HL-60 (cell line): Measurements from ENCODE around the gene TMEM132D.

Experiments used
- DNase-seq, 2 experiments: peaks; one replicate each; pipeline ENCODE4 v3.0.0-alpha.2; 2010 to 2020; ENCODE audit warnings: low read depth in 1 of 2, low spot score in 1 of 2
- H3K27ac ChIP-seq: fragments of 250-450 bp; sonication (Bioruptor Pico); replicated peaks from 2 replicates; pipeline ENCODE4 v1.5.1; 2020; ENCODE audit warnings: mild to moderate bottlenecking, moderate library complexity
- H3K27me3 ChIP-seq: fragments of 250-450 bp; sonication (Bioruptor Pico); 2 replicates; pipeline ENCODE4 v1.5.1; 2021; ENCODE audit warnings: mild to moderate bottlenecking, moderate library complexity; ENCODE audit not compliant: insufficient read depth, poor library complexity, severe bottlenecking
- H3K4me3 ChIP-seq: replicated peaks from 2 replicates; pipeline ENCODE4 v1.5.1; 2011; ENCODE audit warnings: mild to moderate bottlenecking, control low read depth, low read length; ENCODE audit not compliant: insufficient read depth
- GABPA ChIP-seq: IDR thresholded peaks from 2 replicates; pipeline ENCODE4 v1.6.1; 2012; ENCODE audit warnings: low read depth
- POLR2AphosphoS5 ChIP-seq: IDR thresholded peaks from 2 replicates; pipeline ENCODE4 v1.6.1; 2012; ENCODE audit warnings: low read depth
- SPI1 ChIP-seq: IDR thresholded peaks from 2 replicates; pipeline ENCODE4 v1.6.1; 2012; ENCODE audit warnings: low read depth, mild to moderate bottlenecking, borderline replicate concordance
- TF ChIP-seq, protein P1 (sequence below): IDR thresholded peaks from 2 replicates; pipeline ENCODE4 v1.6.1; 2012; ENCODE audit warnings: low read depth; ENCODE audit not compliant: insufficient replicate concordance
- TF ChIP-seq, protein P2 (sequence below): IDR thresholded peaks from one replicate; pipeline ENCODE4 v1.5.1; 2011; ENCODE audit warnings: low read length, control low read depth, inconsistent platforms; ENCODE audit not compliant: insufficient read depth

TMEM132D gene

DNA sequence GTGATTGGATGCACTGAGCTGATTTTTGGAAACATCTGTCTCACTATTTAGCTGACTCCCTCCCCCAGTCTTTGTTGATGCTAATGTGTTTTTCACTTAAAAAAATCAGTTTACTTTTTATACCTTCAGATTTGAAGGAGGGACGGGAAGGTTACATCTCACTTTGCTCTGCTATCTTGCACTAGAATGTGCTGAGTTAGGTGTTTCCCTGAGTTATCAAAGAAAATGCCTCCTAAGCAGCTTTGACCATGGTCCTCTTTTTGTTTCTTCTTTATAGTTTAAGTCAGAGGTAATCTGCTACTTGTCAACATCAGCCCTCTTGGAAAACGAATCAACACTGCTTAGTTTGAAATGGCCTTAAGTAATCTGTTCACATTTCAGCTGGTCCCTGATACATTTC lies 222.0 kb downstream of the TMEM132D start:
- no peak overlapping the region for H3K27ac ChIP-seq
- no peaks in the 10 kb centered on the region for H3K27me3 ChIP-seq
- H3K4me3 ChIP-seq: no peak overlapping the region
- DNase-seq: no peak
- TF ChIP-seq, protein P1, sequence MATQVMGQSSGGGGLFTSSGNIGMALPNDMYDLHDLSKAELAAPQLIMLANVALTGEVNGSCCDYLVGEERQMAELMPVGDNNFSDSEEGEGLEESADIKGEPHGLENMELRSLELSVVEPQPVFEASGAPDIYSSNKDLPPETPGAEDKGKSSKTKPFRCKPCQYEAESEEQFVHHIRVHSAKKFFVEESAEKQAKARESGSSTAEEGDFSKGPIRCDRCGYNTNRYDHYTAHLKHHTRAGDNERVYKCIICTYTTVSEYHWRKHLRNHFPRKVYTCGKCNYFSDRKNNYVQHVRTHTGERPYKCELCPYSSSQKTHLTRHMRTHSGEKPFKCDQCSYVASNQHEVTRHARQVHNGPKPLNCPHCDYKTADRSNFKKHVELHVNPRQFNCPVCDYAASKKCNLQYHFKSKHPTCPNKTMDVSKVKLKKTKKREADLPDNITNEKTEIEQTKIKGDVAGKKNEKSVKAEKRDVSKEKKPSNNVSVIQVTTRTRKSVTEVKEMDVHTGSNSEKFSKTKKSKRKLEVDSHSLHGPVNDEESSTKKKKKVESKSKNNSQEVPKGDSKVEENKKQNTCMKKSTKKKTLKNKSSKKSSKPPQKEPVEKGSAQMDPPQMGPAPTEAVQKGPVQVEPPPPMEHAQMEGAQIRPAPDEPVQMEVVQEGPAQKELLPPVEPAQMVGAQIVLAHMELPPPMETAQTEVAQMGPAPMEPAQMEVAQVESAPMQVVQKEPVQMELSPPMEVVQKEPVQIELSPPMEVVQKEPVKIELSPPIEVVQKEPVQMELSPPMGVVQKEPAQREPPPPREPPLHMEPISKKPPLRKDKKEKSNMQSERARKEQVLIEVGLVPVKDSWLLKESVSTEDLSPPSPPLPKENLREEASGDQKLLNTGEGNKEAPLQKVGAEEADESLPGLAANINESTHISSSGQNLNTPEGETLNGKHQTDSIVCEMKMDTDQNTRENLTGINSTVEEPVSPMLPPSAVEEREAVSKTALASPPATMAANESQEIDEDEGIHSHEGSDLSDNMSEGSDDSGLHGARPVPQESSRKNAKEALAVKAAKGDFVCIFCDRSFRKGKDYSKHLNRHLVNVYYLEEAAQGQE: no peak
- TF ChIP-seq POLR2AphosphoS5 (no peak), GABPA (no peak), SPI1 (no peak)
- TF ChIP-seq, protein P2, sequence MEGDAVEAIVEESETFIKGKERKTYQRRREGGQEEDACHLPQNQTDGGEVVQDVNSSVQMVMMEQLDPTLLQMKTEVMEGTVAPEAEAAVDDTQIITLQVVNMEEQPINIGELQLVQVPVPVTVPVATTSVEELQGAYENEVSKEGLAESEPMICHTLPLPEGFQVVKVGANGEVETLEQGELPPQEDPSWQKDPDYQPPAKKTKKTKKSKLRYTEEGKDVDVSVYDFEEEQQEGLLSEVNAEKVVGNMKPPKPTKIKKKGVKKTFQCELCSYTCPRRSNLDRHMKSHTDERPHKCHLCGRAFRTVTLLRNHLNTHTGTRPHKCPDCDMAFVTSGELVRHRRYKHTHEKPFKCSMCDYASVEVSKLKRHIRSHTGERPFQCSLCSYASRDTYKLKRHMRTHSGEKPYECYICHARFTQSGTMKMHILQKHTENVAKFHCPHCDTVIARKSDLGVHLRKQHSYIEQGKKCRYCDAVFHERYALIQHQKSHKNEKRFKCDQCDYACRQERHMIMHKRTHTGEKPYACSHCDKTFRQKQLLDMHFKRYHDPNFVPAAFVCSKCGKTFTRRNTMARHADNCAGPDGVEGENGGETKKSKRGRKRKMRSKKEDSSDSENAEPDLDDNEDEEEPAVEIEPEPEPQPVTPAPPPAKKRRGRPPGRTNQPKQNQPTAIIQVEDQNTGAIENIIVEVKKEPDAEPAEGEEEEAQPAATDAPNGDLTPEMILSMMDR: no peak

DNA sequence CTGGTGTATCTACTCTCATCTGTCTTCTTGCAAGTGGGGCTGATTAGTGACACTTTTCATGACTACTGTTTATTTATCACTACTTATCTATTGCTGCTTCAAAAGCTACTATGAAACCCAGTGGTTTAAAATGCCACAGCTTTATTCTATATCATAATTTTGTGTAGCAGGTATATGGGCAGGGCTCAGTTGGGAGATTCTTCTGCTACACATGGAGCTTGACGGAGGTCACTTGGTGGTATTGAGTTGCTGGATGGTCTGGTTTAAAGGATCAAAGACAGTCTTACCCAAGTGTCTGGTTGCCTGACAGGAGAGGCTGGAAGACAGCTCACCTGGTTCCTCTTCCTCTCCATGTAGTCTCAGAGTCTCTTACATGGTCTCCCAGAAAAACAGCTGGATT lies 222.7 kb downstream of the TMEM132D start:
- Histone ChIP-seq H3K4me3 (no peak overlapping the region), H3K27ac (no peak overlapping the region), H3K27me3 (no peaks in the 10 kb centered on the region)
- DNase-seq: no peak
- TF ChIP-seq SPI1 (no peak), GABPA (no peak), POLR2AphosphoS5 (no peak)
- TF ChIP-seq, protein P1: no peak
- TF ChIP-seq, protein P2: no peak

DNA sequence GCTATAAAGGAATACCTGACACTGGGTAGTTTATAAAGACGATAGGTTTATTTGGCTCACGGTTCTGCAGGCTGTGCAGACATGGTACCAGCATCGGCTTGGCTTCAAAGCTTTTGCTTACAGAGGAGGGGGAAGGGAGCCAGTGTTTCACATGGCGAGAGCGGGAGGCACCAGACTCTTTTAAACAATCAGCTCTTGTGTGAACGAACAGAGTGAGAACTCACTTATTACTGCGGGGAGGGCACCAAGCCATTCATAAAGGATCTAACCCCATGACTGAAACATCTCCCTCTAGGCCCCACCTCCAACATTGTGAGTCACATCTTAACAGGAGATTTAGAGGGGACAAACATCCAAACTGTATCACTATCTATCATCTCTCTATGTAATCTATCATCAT lies 227.4 kb downstream of the TMEM132D start:
- TF ChIP-seq, protein P2: no peak
- TF ChIP-seq GABPA (no peak), SPI1 (no peak), POLR2AphosphoS5 (no peak)
- TF ChIP-seq, protein P1: no peak
- Histone ChIP-seq H3K27ac (no peak overlapping the region), H3K27me3 (no peaks in the 10 kb centered on the region), H3K4me3 (no peak overlapping the region)
- no peak for DNase-seq
